AG10803 (cell line): ENCODE measurements around the gene ACVR2B.
A peak's percentile ranks its signal among the peaks of the same experiment; 100 is the strongest.

Experiments
- DNase-seq: peaks from one replicate; pipeline ENCODE4 v3.0.0; 2010; ENCODE audit warnings: low read depth
- H3K4me3 ChIP-seq: 2 replicates; pipeline ENCODE4 v1.5.1; 2011; ENCODE audit warnings: mild to moderate bottlenecking, low read length, control low read depth
- CTCF ChIP-seq: conservative IDR thresholded peaks from 2 replicates; pipeline ENCODE4 v1.5.1; 2011; ENCODE audit warnings: mild to moderate bottlenecking, low read length, control low read depth, inconsistent platforms

Gene ACVR2B

GRCh38 chr3:38446085-38446686 lies 7.5 kb upstream of the ACVR2B start:
- no peak for DNase-seq
- TF ChIP-seq CTCF = no peak
- H3K4me3 ChIP-seq = no peak overlapping the region

- H3K4me3 ChIP-seq = no peak overlapping the region
- DNase-seq = no peak
- TF ChIP-seq CTCF = no peak
These were observed 6.9 kb upstream of the ACVR2B start for GRCh38 chr3:38446812-38447211.

GRCh38 chr3:38450853-38451252 lies 2.8 kb upstream of the ACVR2B start:
- no peak overlapping the region for H3K4me3 ChIP-seq
- no peak for DNase-seq
- TF ChIP-seq CTCF = no peak

GRCh38 chr3:38453913-38454177 lies 155 bp downstream of the ACVR2B start:
- no peak for DNase-seq
- peak overlapping the region; percentile 66 for H3K4me3 ChIP-seq
- no peak for TF ChIP-seq CTCF

- peak overlapping the region; percentile 66 for H3K4me3 ChIP-seq
- peak; percentile 25 for DNase-seq
- no peak for TF ChIP-seq CTCF
These were observed 641 bp downstream of the ACVR2B start for GRCh38 chr3:38454178-38454883.

- no peak for DNase-seq
- H3K4me3 ChIP-seq = peak overlapping the region; percentile 66
- no peak for TF ChIP-seq CTCF
These were observed 1.4 kb downstream of the ACVR2B start for GRCh38 chr3:38454884-38455638.
